Dermis microvascular lymphatic vessel endothelial cell (primary cell): Measurements from ENCODE around the gene NTRK2. TPM values are rescaled to one million over a fixed set of nuclear protein-coding genes. Genes with fewer than 3 reads are reported as not detected.

Source experiments
- DNase-seq, 2 donors: peaks; one replicate each; pipeline versions ENCODE4 v3.0.0 to v3.0.0-alpha.2; 2010; ENCODE audit warnings: low read depth in 2 of 2
- total RNA-seq: library from RNA; depleted of rRNA; stranded (reverse); fragments of >200 nt; gene quantifications from 2 replicates; pipeline ENCODE4 v1.2.1, GENCODE V29; 2014

The NTRK2 gene
- total RNA-seq, 1 donor from 2014 or later, result not detected

- no peak for DNase-seq
Measured at GRCh38 chr9:84846906-84847305, 177.4 kb downstream of the NTRK2 start.

GRCh38 chr9:84849049-84849448 lies 179.5 kb downstream of the NTRK2 start:
- no peak for DNase-seq

DNA sequence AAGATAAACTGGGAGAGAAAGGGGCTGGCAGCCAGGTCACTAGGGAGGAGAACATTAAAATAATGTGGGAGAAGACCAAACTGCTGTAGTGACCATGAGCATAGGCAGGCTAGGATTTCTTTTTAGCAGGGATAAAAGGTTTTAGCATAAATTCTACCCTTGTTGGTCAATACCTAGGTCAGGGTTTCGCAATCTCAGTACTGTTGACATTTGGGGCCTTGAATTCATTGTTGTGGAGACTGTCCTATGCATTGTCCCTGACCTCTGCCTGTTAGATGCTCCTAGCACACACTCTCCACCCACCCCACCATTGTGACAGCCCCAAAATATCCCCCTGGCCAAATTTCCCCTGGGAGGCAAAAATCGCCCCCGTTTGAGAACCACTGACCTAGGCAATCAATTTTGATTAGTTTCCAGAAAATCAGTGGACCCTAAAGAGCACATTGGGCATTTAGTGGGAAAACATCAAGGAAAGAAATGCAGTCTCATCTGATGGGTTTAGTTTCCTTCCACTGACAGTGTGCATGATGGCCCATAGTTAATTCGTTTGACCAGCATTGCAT lies 181.4 kb downstream of the NTRK2 start:
- no peak for DNase-seq

DNA sequence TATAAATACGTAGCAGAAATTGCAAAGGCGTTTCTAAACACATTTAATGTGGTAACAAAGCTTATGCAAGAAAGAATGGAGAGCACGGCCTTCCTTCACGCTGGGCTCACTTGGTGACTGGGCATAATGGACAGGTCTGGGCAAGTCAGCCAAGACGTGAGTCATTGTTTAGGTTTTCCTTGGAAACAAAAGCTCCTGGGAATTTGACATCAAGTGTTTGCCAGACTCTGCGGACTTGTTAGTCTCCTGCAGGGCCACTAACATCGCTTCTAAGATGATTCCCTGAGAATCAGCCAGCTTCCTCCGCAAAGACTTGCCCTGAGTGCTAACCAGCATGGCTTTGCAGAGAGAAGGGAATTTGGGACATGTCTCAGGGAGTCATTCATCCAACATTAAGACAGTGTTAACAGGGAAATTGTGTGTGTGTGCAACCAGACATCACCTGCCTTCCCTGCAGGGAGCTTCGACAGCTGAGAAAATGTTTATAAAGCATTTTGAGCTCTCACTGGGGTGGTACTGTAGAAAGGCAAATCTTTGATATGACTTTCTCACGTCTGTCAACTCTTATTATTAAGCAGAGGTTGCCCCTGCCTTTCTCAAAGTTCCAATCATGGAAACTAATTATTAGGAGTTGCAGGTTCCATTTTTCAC lies 182.5 kb downstream of the NTRK2 start:
- peak in 1 of 2 donors; percentile 41 for DNase-seq

DNA sequence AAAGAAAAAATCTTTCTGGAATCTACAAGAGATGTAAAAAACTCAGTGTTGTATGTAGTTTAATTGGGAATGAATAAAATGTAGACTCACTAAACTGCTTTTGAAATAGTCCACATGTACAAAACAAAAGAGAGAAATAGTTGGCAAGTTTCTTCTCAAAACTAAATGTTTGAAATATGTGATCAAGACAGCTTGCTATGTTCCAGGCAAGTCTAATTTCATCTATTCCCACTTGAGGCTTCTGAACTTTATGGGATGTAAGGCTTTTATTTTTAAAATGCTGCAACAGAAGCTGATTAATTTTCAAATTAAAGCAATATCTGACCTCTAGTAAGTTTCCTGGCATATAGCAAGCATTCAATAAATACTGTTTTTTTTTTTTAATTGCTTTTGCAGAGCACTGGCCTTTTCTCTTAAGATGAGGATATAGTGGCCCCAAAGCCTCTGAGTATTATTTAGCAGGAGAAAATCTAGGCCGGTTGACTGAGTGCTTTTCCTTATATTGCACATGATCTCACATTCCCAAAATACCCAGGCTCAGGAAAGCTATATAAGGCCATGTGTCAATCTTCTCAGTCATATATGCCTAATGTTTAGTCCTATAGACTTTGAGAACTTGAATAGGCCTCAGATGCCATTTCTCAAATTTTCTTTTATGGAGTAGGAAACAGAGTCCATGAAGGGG lies 183.2 kb downstream of the NTRK2 start:
- no peak for DNase-seq

- DNase-seq, result no peak
Measured at GRCh38 chr9:84856181-84856632, 186.7 kb downstream of the NTRK2 start.

DNA sequence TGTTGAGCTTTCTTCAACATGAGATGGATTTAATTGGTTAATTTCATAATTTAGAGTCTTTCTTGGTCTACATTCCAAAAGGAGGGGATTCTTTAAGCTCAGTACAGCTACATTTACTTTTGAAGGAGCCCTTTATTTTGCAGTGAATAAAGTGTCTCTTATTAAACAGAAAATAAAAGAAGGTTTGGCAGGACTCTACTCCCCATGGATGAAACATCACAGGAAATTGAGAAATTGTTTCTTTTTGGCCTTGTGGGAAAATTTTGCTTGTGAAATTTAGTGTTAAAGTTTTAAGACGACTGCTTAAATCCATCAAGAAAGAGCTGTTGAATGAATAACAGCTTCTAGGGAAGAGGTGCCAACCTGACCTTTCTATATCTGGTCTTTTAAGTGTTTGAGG lies 187.7 kb downstream of the NTRK2 start:
- DNase-seq, result no peak

DNA sequence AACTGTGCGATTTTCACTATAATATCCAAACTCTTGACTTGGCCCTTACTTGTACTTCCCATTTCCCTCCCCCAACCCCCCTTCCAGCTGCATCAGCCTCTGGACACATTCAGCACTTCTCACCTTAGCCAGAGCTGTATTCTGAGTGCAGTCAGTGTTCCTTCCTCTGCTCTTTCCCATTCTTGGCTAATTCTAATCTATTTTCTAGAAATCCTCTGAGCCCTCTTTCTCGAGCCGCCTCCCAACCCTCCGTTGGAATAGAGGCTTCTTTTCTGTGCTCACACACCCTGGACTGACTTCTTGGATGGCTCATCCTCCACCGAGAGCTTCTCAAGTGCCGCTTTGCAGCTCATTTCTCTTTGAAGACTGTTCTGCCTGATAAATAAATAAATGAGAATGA lies 188.8 kb downstream of the NTRK2 start:
- no peak for DNase-seq

- DNase-seq, result no peak
Measured at GRCh38 chr9:84860249-84861115, 191.0 kb downstream of the NTRK2 start.

DNA sequence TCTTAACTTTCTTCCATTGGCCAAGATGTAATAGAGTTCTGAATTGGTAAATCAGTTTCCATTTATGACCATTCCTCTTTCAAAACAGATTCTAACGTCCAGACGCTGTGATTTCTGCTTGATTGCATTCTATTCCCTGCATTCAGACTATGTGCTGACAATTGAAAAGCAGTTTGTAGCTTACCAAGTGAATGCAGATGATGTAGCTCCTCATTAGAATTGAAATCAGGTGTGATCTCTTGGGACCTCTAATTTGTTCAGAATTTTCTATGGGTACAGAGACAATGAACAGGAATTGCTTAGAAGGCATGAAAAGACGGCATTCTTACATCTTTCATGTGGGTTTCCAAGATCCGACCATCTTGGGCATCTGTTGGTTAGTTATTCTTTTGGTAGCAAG lies 191.9 kb downstream of the NTRK2 start:
- DNase-seq, result no peak

DNA sequence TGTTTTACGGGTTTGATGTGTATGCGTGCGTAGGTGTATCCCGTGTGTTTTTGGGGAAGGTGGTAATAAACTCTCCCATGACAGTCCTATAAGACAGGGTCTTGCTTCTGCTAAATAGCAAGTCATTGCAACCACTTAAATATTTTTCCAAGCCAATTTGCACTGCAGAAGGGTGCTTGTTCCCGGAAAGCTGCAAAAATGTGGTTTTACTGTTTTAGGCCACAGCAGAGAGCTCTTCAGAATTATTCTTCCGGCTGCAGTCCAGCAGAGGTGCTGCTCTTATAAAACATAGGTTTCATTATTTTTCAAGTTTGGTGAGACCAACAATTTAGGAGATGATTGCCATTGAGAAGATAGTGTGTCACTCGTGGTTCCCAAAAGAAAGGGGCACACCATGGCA lies 192.8 kb downstream of the NTRK2 start:
- no peak for DNase-seq

GRCh38 chr9:84862810-84863287 lies 193.3 kb downstream of the NTRK2 start:
- no peak for DNase-seq

GRCh38 chr9:84863372-84863771 lies 193.8 kb downstream of the NTRK2 start:
- no peak for DNase-seq

GRCh38 chr9:84866396-84867175 lies 197.1 kb downstream of the NTRK2 start:
- DNase-seq, result no peak

GRCh38 chr9:84867186-84867585 lies 197.7 kb downstream of the NTRK2 start:
- no peak for DNase-seq

DNA sequence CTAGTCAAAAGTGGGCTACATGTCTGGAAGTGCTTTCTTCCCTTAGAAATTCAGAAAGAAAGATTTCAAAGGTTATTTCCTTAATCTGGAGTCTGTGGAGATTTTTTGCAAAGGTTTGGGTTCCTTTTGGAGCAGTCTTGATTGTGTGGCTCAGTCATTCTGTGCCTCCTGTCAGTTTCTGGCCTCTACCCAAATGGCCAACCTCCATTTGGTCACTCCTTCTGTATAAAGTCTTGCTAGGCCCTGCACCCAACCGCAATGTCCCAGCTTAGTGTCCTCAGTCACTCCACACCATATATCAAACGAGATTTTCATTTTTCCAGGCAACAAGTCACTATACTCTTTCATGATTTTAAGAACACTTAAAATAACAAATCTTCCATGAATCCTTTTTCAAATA lies 199.6 kb downstream of the NTRK2 start:
- DNase-seq, result no peak

DNA sequence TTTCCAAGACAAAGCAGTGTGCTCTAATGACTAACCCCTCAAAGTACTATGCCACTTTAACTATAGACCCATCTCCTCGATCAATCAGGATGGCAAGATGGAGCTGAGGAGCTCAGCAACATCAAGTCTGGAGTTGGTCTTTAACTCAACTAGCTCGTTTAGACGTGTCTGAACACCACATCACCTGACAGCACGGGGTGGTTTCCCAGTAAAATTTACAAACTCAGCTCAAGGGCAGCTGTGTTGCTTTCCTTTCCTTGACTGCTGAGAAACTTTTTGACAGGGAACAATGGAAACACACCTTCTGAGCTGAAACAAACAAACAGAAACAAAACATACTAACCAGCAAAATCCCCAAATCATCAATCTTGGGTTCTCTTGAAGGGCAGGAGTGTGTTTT lies 202.5 kb downstream of the NTRK2 start:
- no peak for DNase-seq

DNA sequence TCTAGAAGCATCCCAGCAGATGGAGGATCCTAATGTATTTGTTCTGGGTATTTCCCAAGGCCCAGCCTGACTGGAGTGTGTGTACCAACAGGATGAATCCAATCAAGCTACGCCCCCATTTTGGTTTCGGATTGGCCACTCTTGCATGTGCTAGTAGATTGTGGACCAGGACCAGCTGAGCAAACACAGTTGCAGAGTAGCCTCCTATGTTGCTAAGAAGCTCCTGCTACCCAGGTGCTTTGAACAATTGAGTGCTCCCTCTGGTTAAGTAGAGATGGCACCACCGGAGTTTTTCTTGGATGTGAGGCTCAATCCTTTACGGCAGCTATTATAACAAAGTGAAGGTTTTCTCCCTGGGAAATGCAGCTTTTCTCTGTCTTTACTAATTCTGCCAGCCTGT lies 204.5 kb downstream of the NTRK2 start:
- no peak for DNase-seq

- DNase-seq, result peak in 1 of 2 donors; percentile 9
Measured at GRCh38 chr9:84874596-84874995, 205.1 kb downstream of the NTRK2 start.

- DNase-seq, result no peak
Measured at GRCh38 chr9:84875193-84875592, 205.7 kb downstream of the NTRK2 start.

DNA sequence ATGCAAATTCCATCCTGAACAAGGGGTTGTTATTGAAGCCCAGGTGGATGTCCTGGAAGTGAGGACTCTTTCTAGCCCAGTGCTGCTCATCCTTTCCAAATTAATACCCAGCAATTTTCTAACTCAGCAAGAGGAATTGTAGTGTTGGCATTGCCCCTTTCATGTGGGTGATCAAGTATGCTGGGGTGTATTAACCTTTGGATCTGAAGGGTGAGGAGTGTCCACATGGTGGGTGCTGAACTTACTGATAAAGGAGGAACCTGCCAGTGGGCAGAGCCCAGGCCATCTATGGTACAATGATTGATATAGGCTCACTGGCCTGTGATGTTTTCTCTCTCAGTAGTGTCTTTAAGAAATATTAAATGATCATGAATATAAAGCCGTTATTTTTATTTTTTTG lies 210.1 kb downstream of the NTRK2 start:
- DNase-seq, result no peak
